Peyer's patch (tissue), 4 donors: Measurements from ENCODE around the gene NGDN.

Experiments used
- CTCF ChIP-seq, 6 experiments: fragments of 450-650 bp in 4 of 6; fragments of 200-600 bp in 2 of 6; sonication (generic) in 1 of 6; IDR thresholded peaks; one replicate each; pipeline ENCODE4 v1.5.1; 2017 to 2019; ENCODE audit warnings: antibody characterized with exemption in 6 of 6, mild to moderate bottlenecking in 3 of 6, moderate library complexity in 1 of 6
- POLR2A ChIP-seq, 2 donors: fragments of 450-650 bp; IDR thresholded peaks; one replicate each; pipeline ENCODE4 v1.5.1; 2017; ENCODE audit warnings: antibody characterized with exemption in 2 of 2, mild to moderate bottlenecking in 2 of 2, moderate library complexity in 2 of 2

GRCh38 chr14:23442721-23443356 lies 26.7 kb upstream of the NGDN start:
- TF ChIP-seq CTCF (IDR thresholded peaks at IDR 0.05) (no peak), POLR2A (IDR thresholded peaks at IDR 0.05) (no peak)
